Esophagus muscularis mucosa (tissue), 4 donors: ENCODE data around the gene SLC6A16. TPM values are rescaled to one million over a fixed set of nuclear protein-coding genes. Genes with fewer than 3 reads are reported as not detected.
A peak's percentile ranks its signal among the peaks of the same experiment; 100 is the strongest.
"Not testable (repeated sequence)": the region's sequence is repeated elsewhere in the genome, so short reads cannot be mapped to it uniquely, and the experiment has no call there.

ENCODE experiments used
- DNase-seq: peaks from one replicate; pipeline ENCODE4 v3.0.0-alpha.2; 2017; ENCODE audit errors: extremely low spot score
- H3K27ac ChIP-seq, 4 donors: fragments of 200-600 bp; sonication (generic); replicated peaks in 1 of 4; 1 replicate in 3 of 4; 2 replicates in 1 of 4; pipeline ENCODE4 v1.5.1; 2016 to 2019; ENCODE audit warnings: mild to moderate bottlenecking in 1 of 4
- H3K27me3 ChIP-seq, 4 donors: fragments of 200-600 bp; sonication (generic); one replicate each; pipeline versions ENCODE4 v1.5.1 to v1.6.0; 2016 to 2019
- H3K36me3 ChIP-seq, 4 donors: fragments of 200-600 bp; sonication (generic); one replicate each; pipeline ENCODE4 v1.5.1; 2016 to 2019
- H3K4me1 ChIP-seq, 4 donors: fragments of 200-600 bp; sonication (generic); one replicate each; pipeline ENCODE4 v1.5.1; 2016 to 2019
- H3K4me3 ChIP-seq, 4 donors: fragments of 200-600 bp; sonication (generic); 1 replicate in 2 of 4; 2 replicates in 2 of 4; pipeline ENCODE4 v1.5.1; 2016 to 2019; ENCODE audit warnings: mild to moderate bottlenecking in 4 of 4, moderate library complexity in 1 of 4
- H3K9me3 ChIP-seq, 4 donors: fragments of 200-600 bp; sonication (generic); 1 replicate in 3 of 4; 2 replicates in 1 of 4; pipeline ENCODE4 v1.5.1; 2016 to 2019
- EP300 ChIP-seq: sonication (generic); formaldehyde crosslinking; IDR thresholded peaks from one replicate; pipeline ENCODE4 v1.6.1; 2017; ENCODE audit warnings: antibody characterized with exemption
- POLR2A ChIP-seq: fragments of 450-650 bp; IDR thresholded peaks from one replicate; pipeline ENCODE4 v1.6.1; 2017; ENCODE audit warnings: antibody characterized with exemption, moderate library complexity, mild to moderate bottlenecking, low read depth
- POLR2AphosphoS5 ChIP-seq, 2 donors: sonication (generic); formaldehyde crosslinking; IDR thresholded peaks; one replicate each; pipeline ENCODE4 v1.6.1; 2017; ENCODE audit warnings: antibody characterized with exemption in 2 of 2
- WGBS: methylation state at CpG from one replicate; pipeline ENCODE4 v1.1.5; 2018; 5-methylcytosine and 5-hydroxymethylcytosine counted together
- intact Hi-C: fragments of 100-400 bp; cut with DNase I; formaldehyde crosslinking; loops from one replicate; pipeline ENCODE4 v1.15.1; 2023
- total RNA-seq, 4 donors: library from RNA; depleted of rRNA; stranded (reverse); fragments of >200 nt; gene quantifications; one replicate each; pipeline versions ENCODE4 v1.1.0 to v1.2.1, GENCODE V29; 2016
- TF ChIP-seq, protein P1 (sequence below), 3 experiments: fragments of 200-600 bp in 2 of 3; fragments of 450-650 bp in 1 of 3; sonication (generic) in 2 of 3; IDR thresholded peaks; one replicate each; pipeline ENCODE4 v1.5.1; 2017 to 2019; ENCODE audit warnings: antibody characterized with exemption in 3 of 3, mild to moderate bottlenecking in 2 of 3, moderate library complexity in 1 of 3

The SLC6A16 gene
- total RNA-seq, 4 donors from 2014 or later = 0.83 to 4.1 (median 2.5) TPM

DNA sequence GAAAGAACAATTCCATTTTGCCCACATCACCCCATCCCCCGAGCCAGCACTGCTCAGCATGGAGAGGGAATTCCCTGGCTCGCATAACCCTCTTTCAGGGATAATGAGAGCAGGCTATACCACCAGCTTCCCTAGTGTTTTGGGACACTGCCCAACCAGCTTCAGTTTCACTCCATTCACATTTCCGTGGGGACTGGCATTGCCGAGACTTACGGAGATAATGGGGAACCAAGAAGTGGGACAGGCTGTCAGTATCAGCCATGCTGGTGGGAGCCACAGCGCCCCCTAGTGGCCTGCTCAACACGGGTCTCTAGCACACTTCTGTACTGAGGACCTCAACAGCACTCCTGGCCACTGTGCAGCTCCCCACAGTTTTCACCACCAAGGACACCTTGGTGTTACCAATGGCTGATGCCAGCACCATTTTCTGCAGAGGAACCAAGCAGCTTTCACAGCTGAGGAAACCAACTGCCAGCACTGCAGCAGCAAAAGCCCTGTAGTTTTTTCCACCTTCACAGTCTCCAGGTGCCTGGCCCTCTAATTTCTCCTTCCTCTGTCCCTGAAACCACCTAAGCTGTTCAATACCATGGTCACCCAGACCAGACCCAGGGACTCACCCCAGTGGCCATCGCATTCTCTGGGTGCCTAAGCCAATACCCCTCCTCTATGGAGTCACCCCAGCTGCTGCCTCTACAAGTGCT, 23.7 kb downstream of the SLC6A16 start:
- Histone ChIP-seq H3K27me3 (no peaks in the 10 kb centered on the region), H3K27ac (no peak overlapping the region), H3K9me3 (peaks cover 0 to 6% (median 2%) of the 10 kb centered on the region in 4 donors), H3K36me3 (no peaks in the 10 kb centered on the region), H3K4me1 (peaks cover 0 to 11% (median 5%) of the 10 kb centered on the region in 4 donors), H3K4me3 (peak overlapping the region in 1 of 4 donors; percentile 33)
- no peak for TF ChIP-seq POLR2A
- no peak for TF ChIP-seq EP300
- TF ChIP-seq POLR2AphosphoS5 (IDR thresholded peaks at IDR 0.05) = no peak
- TF ChIP-seq, protein P1, sequence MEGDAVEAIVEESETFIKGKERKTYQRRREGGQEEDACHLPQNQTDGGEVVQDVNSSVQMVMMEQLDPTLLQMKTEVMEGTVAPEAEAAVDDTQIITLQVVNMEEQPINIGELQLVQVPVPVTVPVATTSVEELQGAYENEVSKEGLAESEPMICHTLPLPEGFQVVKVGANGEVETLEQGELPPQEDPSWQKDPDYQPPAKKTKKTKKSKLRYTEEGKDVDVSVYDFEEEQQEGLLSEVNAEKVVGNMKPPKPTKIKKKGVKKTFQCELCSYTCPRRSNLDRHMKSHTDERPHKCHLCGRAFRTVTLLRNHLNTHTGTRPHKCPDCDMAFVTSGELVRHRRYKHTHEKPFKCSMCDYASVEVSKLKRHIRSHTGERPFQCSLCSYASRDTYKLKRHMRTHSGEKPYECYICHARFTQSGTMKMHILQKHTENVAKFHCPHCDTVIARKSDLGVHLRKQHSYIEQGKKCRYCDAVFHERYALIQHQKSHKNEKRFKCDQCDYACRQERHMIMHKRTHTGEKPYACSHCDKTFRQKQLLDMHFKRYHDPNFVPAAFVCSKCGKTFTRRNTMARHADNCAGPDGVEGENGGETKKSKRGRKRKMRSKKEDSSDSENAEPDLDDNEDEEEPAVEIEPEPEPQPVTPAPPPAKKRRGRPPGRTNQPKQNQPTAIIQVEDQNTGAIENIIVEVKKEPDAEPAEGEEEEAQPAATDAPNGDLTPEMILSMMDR (IDR thresholded peaks at IDR 0.05) = peak; percentile 54 to 74 (median 67)
- intact Hi-C loops = no loop called here
- WGBS = 24% methylated on average over 8 of the region's 8 CpGs
- DNase-seq = no peak

- H3K9me3 ChIP-seq, intact Hi-C loops, H3K27ac ChIP-seq, H3K36me3 ChIP-seq, H3K27me3 ChIP-seq, H3K4me3 ChIP-seq, DNase-seq: not testable (repeated sequence)
- WGBS = 78% methylated on average over 3 of the region's 3 CpGs
- H3K4me1 ChIP-seq = peaks cover 0 to 11% (median 5%) of the 10 kb centered on the region in 4 donors
Observed at GRCh38 chr19:49298653-49299052, 26.3 kb downstream of the SLC6A16 start.

DNA sequence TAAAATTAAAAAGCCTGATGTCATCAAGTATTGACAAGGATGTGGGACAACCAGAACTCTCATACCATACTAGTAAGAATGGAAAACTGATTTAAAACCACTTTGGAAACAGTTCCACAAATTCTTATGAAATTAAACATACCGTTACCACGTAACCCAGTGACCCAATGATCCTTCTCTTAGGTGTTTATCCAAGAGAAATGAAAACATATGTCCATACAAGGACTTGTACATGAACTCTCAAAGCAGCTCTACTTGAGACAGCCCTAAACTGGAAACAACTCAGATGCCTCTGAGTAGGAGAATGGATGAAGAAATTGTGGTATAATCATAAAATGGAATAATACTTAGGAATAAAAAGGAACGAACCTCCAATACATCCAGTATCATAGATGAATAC, 27.6 kb downstream of the SLC6A16 start:
- Histone ChIP-seq H3K36me3 (peaks cover 0 to 10% (median 0%) of the 10 kb centered on the region in 4 donors), H3K27ac (no peak overlapping the region), H3K4me1 (peaks cover 0 to 11% (median 5%) of the 10 kb centered on the region in 4 donors), H3K27me3 (no peaks in the 10 kb centered on the region), H3K4me3 (no peak overlapping the region), H3K9me3 (no peaks in the 10 kb centered on the region)
- no peak for DNase-seq
- intact Hi-C loops = no loop called here
- 43% methylated on average over 3 of the region's 3 CpGs for WGBS
- TF ChIP-seq POLR2AphosphoS5 (IDR thresholded peaks at IDR 0.05) = no peak

DNA sequence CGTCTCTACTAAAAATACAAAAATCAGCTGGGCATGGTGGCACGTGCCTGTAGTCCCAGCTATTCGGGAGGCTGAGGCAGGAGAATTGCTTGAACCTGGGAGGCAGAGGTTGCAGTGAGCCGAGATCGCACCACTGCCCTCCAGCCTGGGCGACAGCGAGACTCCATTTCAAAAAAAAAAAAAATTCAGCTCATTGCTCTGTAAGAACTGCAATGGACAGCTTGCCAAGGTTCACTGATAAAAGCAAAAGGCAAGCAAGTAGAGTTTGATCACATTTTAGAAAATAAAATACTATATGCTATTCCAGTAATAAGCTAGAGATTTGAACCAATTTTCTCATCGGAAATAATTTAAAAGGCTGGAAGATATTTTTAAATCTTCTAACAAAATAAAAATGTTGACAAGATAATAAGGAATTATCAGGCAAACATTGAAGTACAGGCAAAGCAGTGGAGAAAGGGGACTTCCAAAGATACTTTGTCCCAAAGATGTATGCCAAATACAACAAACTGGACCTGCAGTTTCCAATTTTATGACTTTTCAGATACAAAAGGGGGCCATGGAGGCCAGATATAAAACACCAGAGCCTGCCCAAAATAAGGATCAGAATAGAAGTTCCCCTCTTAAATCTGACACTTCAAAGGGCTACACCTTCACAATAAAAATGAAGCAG, 29.6 kb downstream of the SLC6A16 start:
- Histone ChIP-seq H3K4me3 (no peak overlapping the region), H3K36me3 (peaks cover 0 to 10% (median 0%) of the 10 kb centered on the region in 4 donors), H3K27ac (no peak overlapping the region), H3K9me3 (no peaks in the 10 kb centered on the region), H3K4me1 (no peaks in the 10 kb centered on the region), H3K27me3 (no peaks in the 10 kb centered on the region)
- WGBS = 87% methylated on average over 8 of the region's 8 CpGs
- DNase-seq = no peak
- TF ChIP-seq POLR2A = no peak
- TF ChIP-seq, protein P1 (IDR thresholded peaks at IDR 0.05) = no peak
- no peak for TF ChIP-seq EP300
- TF ChIP-seq POLR2AphosphoS5 (IDR thresholded peaks at IDR 0.05) = no peak
- intact Hi-C loops = no loop called here

DNA sequence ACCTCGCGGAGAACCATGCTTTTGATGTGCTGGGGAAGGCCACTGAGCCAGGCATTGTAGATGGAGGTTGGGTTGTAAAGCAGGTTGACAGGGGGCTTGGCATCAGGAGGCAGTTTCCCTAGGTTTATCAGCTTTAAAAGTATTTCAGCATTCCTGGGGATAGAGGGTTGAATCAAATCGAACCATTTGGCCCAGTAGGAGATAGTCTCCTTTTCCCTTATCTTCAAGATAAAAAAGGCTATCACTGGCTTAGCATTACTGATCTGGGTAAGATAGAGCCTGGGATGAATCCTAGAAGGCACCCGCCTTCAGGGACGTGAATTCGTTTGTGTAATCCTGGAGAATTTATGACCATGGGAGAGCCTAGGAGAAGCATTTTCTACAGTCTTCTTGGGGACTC, 30.6 kb downstream of the SLC6A16 start:
- Histone ChIP-seq H3K9me3 (no peaks in the 10 kb centered on the region), H3K4me1 (no peaks in the 10 kb centered on the region), H3K36me3 (peaks cover 0 to 10% (median 0%) of the 10 kb centered on the region in 4 donors), H3K27me3 (no peaks in the 10 kb centered on the region), H3K27ac (no peak overlapping the region), H3K4me3 (no peak overlapping the region)
- intact Hi-C loops = no loop called here
- 84% methylated on average over 6 of the region's 6 CpGs for WGBS
- TF ChIP-seq EP300 = no peak
- DNase-seq = no peak

GRCh38 chr19:49290517-49290916, 34.5 kb downstream of the SLC6A16 start:
- DNase-seq = no peak
- intact Hi-C loops = no loop called here
- Histone ChIP-seq H3K36me3 (peaks cover 0 to 10% (median 0%) of the 10 kb centered on the region in 4 donors), H3K4me3 (no peak overlapping the region), H3K27ac (no peak overlapping the region), H3K27me3 (peaks cover 0 to under 1% (median 0%) of the 10 kb centered on the region in 4 donors), H3K9me3 (no peaks in the 10 kb centered on the region), H3K4me1 (no peaks in the 10 kb centered on the region)
- WGBS = 85% methylated on average over 3 of the region's 3 CpGs
- TF ChIP-seq EP300 (no peak), POLR2A (no peak), POLR2AphosphoS5 (IDR thresholded peaks at IDR 0.05) (no peak)
- TF ChIP-seq, protein P1 (IDR thresholded peaks at IDR 0.05) = no peak

DNA sequence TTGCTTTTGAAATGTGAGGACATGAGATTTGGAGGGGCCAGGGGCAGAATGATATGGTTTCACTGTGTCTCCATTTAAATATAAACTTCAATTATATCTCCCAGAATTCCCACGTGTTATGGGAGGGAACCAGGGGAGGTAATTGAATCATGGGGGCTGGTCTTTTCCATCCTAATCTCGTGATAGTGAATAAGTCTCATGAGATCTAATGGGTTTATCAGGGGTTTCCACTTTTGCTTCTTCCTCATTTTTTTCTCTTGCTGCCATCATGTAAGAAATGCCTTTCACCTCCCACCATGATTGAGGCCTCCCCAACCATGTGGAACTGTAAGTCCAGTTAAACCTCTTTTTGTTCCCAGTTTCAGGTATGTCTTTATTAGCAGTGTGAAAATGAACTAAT, 35.7 kb downstream of the SLC6A16 start:
- H3K27ac ChIP-seq, intact Hi-C loops, H3K9me3 ChIP-seq, H3K27me3 ChIP-seq, H3K4me3 ChIP-seq, H3K36me3 ChIP-seq, DNase-seq, H3K4me1 ChIP-seq: not testable (repeated sequence)
- WGBS = 53% methylated on average over 2 of the region's 2 CpGs

DNA sequence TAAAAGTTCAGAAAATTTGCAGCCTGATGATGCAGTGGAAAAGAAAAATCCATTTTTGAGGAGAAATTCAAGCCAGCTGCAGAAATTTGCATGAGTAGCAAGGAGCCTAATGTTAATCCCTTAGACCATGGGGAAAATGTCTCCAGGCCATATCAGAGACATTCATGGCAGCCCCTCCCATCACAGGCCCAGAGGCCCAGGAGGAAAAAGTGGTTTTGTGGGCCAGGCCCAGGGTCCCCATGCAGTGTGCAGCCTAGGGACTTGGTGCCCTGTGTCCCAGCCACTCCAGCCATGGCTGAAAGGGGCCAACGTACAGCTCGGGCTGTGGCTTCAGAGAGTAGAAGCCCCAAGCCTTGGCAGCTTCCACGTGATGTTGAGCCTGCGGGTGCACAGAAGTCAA, 36.8 kb downstream of the SLC6A16 start:
- intact Hi-C loops, DNase-seq, H3K27ac ChIP-seq, H3K9me3 ChIP-seq, H3K36me3 ChIP-seq, H3K4me1 ChIP-seq, H3K4me3 ChIP-seq: not testable (repeated sequence)
- 60% methylated on average over 1 of the region's 4 CpGs for WGBS
- H3K27me3 ChIP-seq = peaks cover 0 to 15% (median 0%) of the 10 kb centered on the region in 4 donors
